IPS-NIHi11 (cell line): ENCODE data around the gene HECTD4.

Experiments used
- DNase-seq: peaks from one replicate; pipeline ENCODE4 v3.0.0; 2012; ENCODE audit warnings: mixed read lengths, low spot score

The HECTD4 gene

GRCh38 chr12:112176321-112177010, 205.8 kb downstream of the HECTD4 start:
- DNase-seq, result no peak

- no peak for DNase-seq
Observed at GRCh38 chr12:112175361-112176155, 206.7 kb downstream of the HECTD4 start.

GRCh38 chr12:112172556-112173324, 209.5 kb downstream of the HECTD4 start:
- no peak for DNase-seq

GRCh38 chr12:112170971-112171596, 211.1 kb downstream of the HECTD4 start:
- DNase-seq, result no peak

GRCh38 chr12:112170376-112170775, 211.9 kb downstream of the HECTD4 start:
- peak; percentile 59 for DNase-seq

GRCh38 chr12:112169966-112170365, 212.3 kb downstream of the HECTD4 start:
- no peak for DNase-seq

- no peak for DNase-seq
Observed at GRCh38 chr12:112169161-112169872, 212.9 kb downstream of the HECTD4 start.

- DNase-seq, result no peak
Observed at GRCh38 chr12:112168561-112168971, 213.7 kb downstream of the HECTD4 start.

- no peak for DNase-seq
Observed at GRCh38 chr12:112167718-112168525, 214.3 kb downstream of the HECTD4 start.

GRCh38 chr12:112167031-112167461, 215.2 kb downstream of the HECTD4 start:
- no peak for DNase-seq

- no peak for DNase-seq
Observed at GRCh38 chr12:112166051-112167015, 215.9 kb downstream of the HECTD4 start.

GRCh38 chr12:112165624-112166023, 216.6 kb downstream of the HECTD4 start:
- no peak for DNase-seq

GRCh38 chr12:112164011-112164660, 218.1 kb downstream of the HECTD4 start:
- DNase-seq, result no peak

- no peak for DNase-seq
Observed at GRCh38 chr12:112163471-112163991, 218.7 kb downstream of the HECTD4 start.

GRCh38 chr12:112163056-112163455, 219.2 kb downstream of the HECTD4 start:
- no peak for DNase-seq

- DNase-seq, result no peak
Observed at GRCh38 chr12:112162241-112162790, 219.9 kb downstream of the HECTD4 start.

- DNase-seq, result no peak
Observed at GRCh38 chr12:112161711-112162110, 220.5 kb downstream of the HECTD4 start.

GRCh38 chr12:112160611-112161010, 221.6 kb downstream of the HECTD4 start:
- DNase-seq, result no peak
